CD4-positive, alpha-beta T cell (primary cell): ENCODE results near the gene GLIS1. TPM values are rescaled to one million over a fixed set of nuclear protein-coding genes. Genes with fewer than 3 reads are reported as not detected.

Source experiments
- ATAC-seq: fragments of 200-7000 bp; cut with Tn5 transposase; one replicate; pipeline ENCODE4 v1.10.0; 2022; ENCODE audit warnings: mild to moderate bottlenecking; ENCODE audit not compliant: poor library complexity
- CTCF ChIA-PET: fragments of 350-600 bp; sonication (Branson Sonifier 250); formaldehyde crosslinking; loops from one replicate; lab custom pipeline; 2021; ENCODE audit warnings: antibody characterized with exemption, inconsistent platforms; lab: Charles Lee
- POLR2A ChIA-PET: fragments of 350-600 bp; sonication (Branson Sonifier 250); formaldehyde crosslinking; loops from one replicate; lab custom pipeline; 2021; ENCODE audit warnings: antibody characterized with exemption, inconsistent platforms; lab: Charles Lee
- DNase-seq, 14 experiments: peaks; one replicate each; pipeline ENCODE4 v3.0.0-alpha.2; 2013 to 2020; ENCODE audit warnings: mixed read lengths in 2 of 14
- H3K27ac ChIP-seq, 2 donors: one replicate each; pipeline versions ENCODE4 v1.5.1 to v1.7.0; 2013; ENCODE audit warnings: low read length in 2 of 2, low read depth in 1 of 2, mild to moderate bottlenecking in 1 of 2
- H3K27me3 ChIP-seq, 2 experiments: 1 replicate in 1 of 2; 2 replicates in 1 of 2; pipeline versions ENCODE4 v1.6.1 to v1.7.0; 2013; ENCODE audit warnings: low read length in 2 of 2, control low read depth in 1 of 2, mild to moderate bottlenecking in 1 of 2, moderate library complexity in 1 of 2; ENCODE audit not compliant: insufficient read depth in 2 of 2, control insufficient read depth in 1 of 2
- H3K36me3 ChIP-seq: one replicate; pipeline ENCODE4 v1.6.1; 2013; ENCODE audit warnings: low read length, control low read depth; ENCODE audit not compliant: insufficient read depth
- H3K4me1 ChIP-seq: one replicate; pipeline ENCODE4 v1.6.1; 2013; ENCODE audit warnings: low read length, control low read depth; ENCODE audit not compliant: insufficient read depth
- H3K4me3 ChIP-seq: one replicate; pipeline ENCODE4 v1.5.1; 2013; ENCODE audit warnings: mild to moderate bottlenecking, low read length, moderate library complexity
- H3K9me3 ChIP-seq, 2 experiments: 1 replicate in 1 of 2; 2 replicates in 1 of 2; pipeline versions ENCODE4 v1.6.1 to v1.7.0; 2013; ENCODE audit warnings: low read length in 2 of 2, mild to moderate bottlenecking in 2 of 2, control low read depth in 1 of 2, moderate library complexity in 1 of 2; ENCODE audit not compliant: control insufficient read depth in 1 of 2, insufficient read depth in 1 of 2
- H3K27ac Mint-ChIP-seq: one replicate; pipeline ENCODE4 v1.8.0; 2020; ENCODE audit warnings: mixed read lengths
- H3K27me3 Mint-ChIP-seq: one replicate; pipeline ENCODE4 v1.8.0; 2021; ENCODE audit warnings: mixed read lengths
- H3K36me3 Mint-ChIP-seq: one replicate; pipeline ENCODE4 v1.8.0; 2021; ENCODE audit warnings: low read depth, mixed read lengths
- H3K4me1 Mint-ChIP-seq: one replicate; pipeline ENCODE4 v1.8.0; 2021; ENCODE audit warnings: low read depth, mixed read lengths
- H3K4me3 Mint-ChIP-seq: one replicate; pipeline ENCODE4 v1.8.0; 2020; ENCODE audit warnings: mild to moderate bottlenecking, mixed read lengths
- H3K9me3 Mint-ChIP-seq: one replicate; pipeline ENCODE4 v1.8.0; 2020; ENCODE audit warnings: mixed read lengths
- intact Hi-C, 2 experiments: fragments of 100-400 bp; cut with DNase I in 1 of 2; cut with micrococcal nuclease in 1 of 2; formaldehyde crosslinking; loops; one replicate each; pipeline versions ENCODE4 v1.15.1 to v1.9.0; 2023 to 2025; cut with DNase I, micrococcal nuclease
- total RNA-seq, 174 experiments: library from RNA in 2 of 174; stranded (reverse) in 2 of 174; gene quantifications; one replicate each; pipeline ENCODE4 v1.2.3 and lab custom pipeline; 2021 to 2026
- TF ChIP-seq, protein P1 (sequence below): fragments of 200-600 bp; IDR thresholded peaks from one replicate; pipeline ENCODE4 v1.8.0; 2022; ENCODE audit warnings: antibody characterized with exemption, mild to moderate bottlenecking

The GLIS1 gene
- total RNA-seq, 2 experiments from 2014 or later, result not detected

DNA sequence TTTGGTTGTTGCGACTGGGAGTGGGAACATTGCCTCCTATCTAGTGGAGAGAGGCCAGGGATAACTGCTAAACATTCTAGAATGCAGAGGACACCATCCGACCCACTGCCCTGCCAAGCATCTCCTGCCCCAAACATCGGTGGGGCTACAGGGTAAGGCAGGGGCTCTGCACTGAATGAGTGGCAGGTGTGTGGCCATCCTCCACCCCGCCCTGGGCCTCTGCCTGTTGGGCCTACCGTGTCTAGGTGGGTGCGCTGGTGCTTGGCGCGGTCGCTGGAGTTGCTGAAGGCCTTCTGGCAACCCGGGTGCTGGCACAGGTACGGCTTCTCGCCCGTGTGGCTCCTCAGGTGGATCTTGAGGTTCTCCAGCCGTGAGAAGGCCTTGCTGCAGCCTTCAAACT lies 209.4 kb downstream of the GLIS1 start:
- no peak overlapping the region for H3K27ac ChIP-seq
- TF ChIP-seq, protein P1, sequence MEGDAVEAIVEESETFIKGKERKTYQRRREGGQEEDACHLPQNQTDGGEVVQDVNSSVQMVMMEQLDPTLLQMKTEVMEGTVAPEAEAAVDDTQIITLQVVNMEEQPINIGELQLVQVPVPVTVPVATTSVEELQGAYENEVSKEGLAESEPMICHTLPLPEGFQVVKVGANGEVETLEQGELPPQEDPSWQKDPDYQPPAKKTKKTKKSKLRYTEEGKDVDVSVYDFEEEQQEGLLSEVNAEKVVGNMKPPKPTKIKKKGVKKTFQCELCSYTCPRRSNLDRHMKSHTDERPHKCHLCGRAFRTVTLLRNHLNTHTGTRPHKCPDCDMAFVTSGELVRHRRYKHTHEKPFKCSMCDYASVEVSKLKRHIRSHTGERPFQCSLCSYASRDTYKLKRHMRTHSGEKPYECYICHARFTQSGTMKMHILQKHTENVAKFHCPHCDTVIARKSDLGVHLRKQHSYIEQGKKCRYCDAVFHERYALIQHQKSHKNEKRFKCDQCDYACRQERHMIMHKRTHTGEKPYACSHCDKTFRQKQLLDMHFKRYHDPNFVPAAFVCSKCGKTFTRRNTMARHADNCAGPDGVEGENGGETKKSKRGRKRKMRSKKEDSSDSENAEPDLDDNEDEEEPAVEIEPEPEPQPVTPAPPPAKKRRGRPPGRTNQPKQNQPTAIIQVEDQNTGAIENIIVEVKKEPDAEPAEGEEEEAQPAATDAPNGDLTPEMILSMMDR, result no peak
- ChIA-PET POLR2A (no interaction called here), CTCF (no interaction called here)
- no peaks in the 10 kb centered on the region for H3K4me1 ChIP-seq
- H3K27me3 ChIP-seq, result no peaks in the 10 kb centered on the region
- no peaks in the 10 kb centered on the region for H3K4me1 Mint-ChIP-seq
- H3K4me3 ChIP-seq, result no peak overlapping the region
- H3K9me3 Mint-ChIP-seq, result no peaks in the 10 kb centered on the region
- no peaks in the 10 kb centered on the region for H3K36me3 ChIP-seq
- no peaks in the 10 kb centered on the region for H3K27me3 Mint-ChIP-seq
- ATAC-seq (no peak), DNase-seq (no peak)
- no peak overlapping the region for H3K4me3 Mint-ChIP-seq
- intact Hi-C loops, result no loop called here
- H3K36me3 Mint-ChIP-seq, result no peaks in the 10 kb centered on the region
- no peak overlapping the region for H3K27ac Mint-ChIP-seq
- H3K9me3 ChIP-seq, result no peaks in the 10 kb centered on the region

DNA sequence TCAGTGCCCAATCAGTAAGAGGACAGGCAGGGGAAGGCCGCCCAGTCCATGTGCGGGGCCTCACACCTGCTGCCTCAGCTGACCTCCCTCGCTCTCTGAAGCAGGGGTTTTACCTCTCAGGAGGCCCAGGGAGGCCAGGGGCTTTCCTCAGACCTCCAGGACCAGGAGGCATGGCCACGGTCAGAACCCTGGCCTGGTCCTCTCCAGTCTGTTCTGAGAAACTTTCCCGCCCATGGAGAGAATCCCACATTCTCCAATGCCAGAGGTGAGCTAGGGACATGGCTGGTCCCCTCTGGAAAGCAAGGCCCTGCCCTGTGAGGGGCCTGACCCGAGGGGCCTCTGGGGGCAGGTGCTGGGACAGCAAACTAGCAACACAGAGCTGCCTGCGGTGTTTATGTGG lies 211.6 kb downstream of the GLIS1 start:
- ChIA-PET POLR2A (no interaction called here), CTCF (no interaction called here)
- Histone ChIP-seq H3K4me1 (no peaks in the 10 kb centered on the region), H3K4me3 (no peak overlapping the region), H3K36me3 (no peaks in the 10 kb centered on the region), H3K27me3 (no peaks in the 10 kb centered on the region), H3K27ac (no peak overlapping the region), H3K9me3 (no peaks in the 10 kb centered on the region)
- Mint-ChIP-seq H3K36me3 (no peaks in the 10 kb centered on the region), H3K27me3 (no peaks in the 10 kb centered on the region), H3K9me3 (no peaks in the 10 kb centered on the region), H3K4me3 (no peak overlapping the region), H3K27ac (no peak overlapping the region), H3K4me1 (no peaks in the 10 kb centered on the region)
- TF ChIP-seq, protein P1, result no peak
- no peak for DNase-seq
- intact Hi-C loops, result no loop called here
- no peak for ATAC-seq

- Histone ChIP-seq H3K4me3 (no peak overlapping the region), H3K27me3 (no peaks in the 10 kb centered on the region), H3K27ac (no peak overlapping the region), H3K4me1 (no peaks in the 10 kb centered on the region), H3K36me3 (no peaks in the 10 kb centered on the region), H3K9me3 (no peaks in the 10 kb centered on the region)
- H3K4me1 Mint-ChIP-seq, result no peaks in the 10 kb centered on the region
- intact Hi-C loops, result no loop called here
- ATAC-seq (no peak), DNase-seq (no peak)
- H3K9me3 Mint-ChIP-seq, result no peaks in the 10 kb centered on the region
- no peaks in the 10 kb centered on the region for H3K27me3 Mint-ChIP-seq
- POLR2A ChIA-PET, result no interaction called here
- TF ChIP-seq, protein P1, result no peak
- no peak overlapping the region for H3K4me3 Mint-ChIP-seq
- CTCF ChIA-PET, result no interaction called here
- no peak overlapping the region for H3K27ac Mint-ChIP-seq
- H3K36me3 Mint-ChIP-seq, result no peaks in the 10 kb centered on the region
Observed at GRCh38 chr1:53526451-53527101, 212.4 kb downstream of the GLIS1 start.
